MCF 10A (cell line): ENCODE data around the gene SYNDIG1. TPM values are rescaled to one million over a fixed set of nuclear protein-coding genes. Genes with fewer than 3 reads are reported as not detected.

ENCODE experiments used
- BruUV-seq: library from RNA; stranded (reverse); fragments of 400-500 nt; replicated peaks from 2 replicates; lab custom pipeline; 2021; lab: Mats Ljungman, UMichigan
- CTCF ChIA-PET: fragments of 300-600 bp; sonication (Branson Sonifier 250); formaldehyde crosslinking; extraction: SDS; loops from one replicate; lab custom pipeline; 2021; ENCODE audit warnings: antibody characterized with exemption, inconsistent platforms; lab: Yijun Ruan, JAX
- POLR2A ChIA-PET: fragments of 300-600, 350-650 bp; sonication (Branson Sonifier 250); formaldehyde crosslinking; extraction: SDS; loops from one replicate; lab custom pipeline; 2020; ENCODE audit warnings: antibody characterized with exemption, inconsistent platforms; lab: Yijun Ruan, JAX
- DNase-seq: peaks from one replicate; pipeline ENCODE4 v3.0.0-alpha.2; 2018; ENCODE audit not compliant: unreplicated experiment
- H3K27ac Mint-ChIP-seq: one replicate; pipeline ENCODE4 v1.8.0; 2022; ENCODE audit warnings: mild to moderate bottlenecking, low read depth, mixed read lengths; ENCODE audit not compliant: unreplicated experiment
- H3K27me3 Mint-ChIP-seq: one replicate; pipeline ENCODE4 v1.8.0; 2022; ENCODE audit warnings: mixed read lengths; ENCODE audit not compliant: insufficient read depth, unreplicated experiment
- H3K36me3 Mint-ChIP-seq: one replicate; pipeline ENCODE4 v1.8.0; 2022; ENCODE audit warnings: mild to moderate bottlenecking, moderate library complexity, mixed read lengths; ENCODE audit not compliant: insufficient read depth, unreplicated experiment
- H3K4me1 Mint-ChIP-seq: one replicate; pipeline ENCODE4 v1.8.0; 2022; ENCODE audit warnings: mixed read lengths; ENCODE audit not compliant: insufficient read depth, unreplicated experiment
- H3K4me3 Mint-ChIP-seq: one replicate; pipeline ENCODE4 v1.8.0; 2022; ENCODE audit warnings: mild to moderate bottlenecking, moderate library complexity, mixed read lengths; ENCODE audit not compliant: unreplicated experiment
- H3K9me3 Mint-ChIP-seq: one replicate; pipeline ENCODE4 v1.8.0; 2022; ENCODE audit warnings: mixed read lengths; ENCODE audit not compliant: unreplicated experiment
- intact Hi-C: fragments of 100-400 bp; cut with micrococcal nuclease; formaldehyde crosslinking; loops from 2 replicates; pipeline ENCODE4 v1.14.1; 2022
- total RNA-seq: library from RNA; stranded (reverse); gene quantifications from 2 replicates; pipeline ENCODE4 v1.2.3, GENCODE V29; 2022
- TF ChIP-seq, protein P1 (sequence below): fragments of 200-600 bp; IDR thresholded peaks from one replicate; pipeline ENCODE4 v1.8.0; 2022; ENCODE audit warnings: antibody characterized with exemption, mild to moderate bottlenecking; ENCODE audit not compliant: unreplicated experiment

SYNDIG1 gene
- total RNA-seq, 1 experiment from 2014 or later: not detected

DNA sequence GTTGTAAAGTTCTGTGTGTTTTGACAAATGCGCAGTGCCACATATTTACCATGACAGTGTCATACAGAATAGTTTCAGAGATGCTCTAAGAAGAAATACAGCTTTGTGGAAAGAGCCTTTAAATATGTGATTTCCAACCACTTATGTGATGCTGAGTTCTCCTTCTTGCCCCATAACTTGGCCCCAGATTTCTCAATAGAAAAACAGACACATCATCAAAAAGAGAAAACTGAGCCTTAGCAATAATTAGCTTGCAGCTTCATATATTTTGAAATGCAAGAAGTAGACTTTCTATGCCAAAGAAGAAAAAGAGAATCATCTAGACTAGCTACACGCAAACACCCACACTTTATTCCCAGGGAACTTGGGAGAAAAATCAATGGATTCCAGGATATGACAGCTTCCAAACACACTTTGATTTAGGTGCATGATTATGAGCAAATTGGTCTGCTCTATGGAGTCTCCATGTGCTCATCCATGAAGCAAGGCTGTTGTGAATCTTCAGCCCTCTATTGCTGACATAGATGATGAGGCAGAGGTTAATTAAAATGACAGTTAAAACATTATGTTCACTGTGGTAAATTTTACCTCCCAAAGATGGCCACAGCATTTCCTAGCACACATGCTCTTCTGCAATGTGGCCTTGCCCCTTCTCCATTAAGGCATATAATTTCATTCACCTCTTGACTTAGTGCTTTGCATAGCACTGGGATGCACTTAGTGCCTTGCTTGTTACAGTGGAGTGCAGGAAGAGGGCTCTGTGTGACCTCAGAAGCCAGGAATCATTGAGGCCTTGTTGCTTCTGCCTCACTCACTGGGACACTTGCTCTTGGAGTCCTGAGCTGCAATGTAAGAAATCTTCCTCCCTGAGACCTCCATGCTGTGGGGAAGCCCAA, 174.6 kb downstream of the SYNDIG1 start:
- TF ChIP-seq, protein P1, sequence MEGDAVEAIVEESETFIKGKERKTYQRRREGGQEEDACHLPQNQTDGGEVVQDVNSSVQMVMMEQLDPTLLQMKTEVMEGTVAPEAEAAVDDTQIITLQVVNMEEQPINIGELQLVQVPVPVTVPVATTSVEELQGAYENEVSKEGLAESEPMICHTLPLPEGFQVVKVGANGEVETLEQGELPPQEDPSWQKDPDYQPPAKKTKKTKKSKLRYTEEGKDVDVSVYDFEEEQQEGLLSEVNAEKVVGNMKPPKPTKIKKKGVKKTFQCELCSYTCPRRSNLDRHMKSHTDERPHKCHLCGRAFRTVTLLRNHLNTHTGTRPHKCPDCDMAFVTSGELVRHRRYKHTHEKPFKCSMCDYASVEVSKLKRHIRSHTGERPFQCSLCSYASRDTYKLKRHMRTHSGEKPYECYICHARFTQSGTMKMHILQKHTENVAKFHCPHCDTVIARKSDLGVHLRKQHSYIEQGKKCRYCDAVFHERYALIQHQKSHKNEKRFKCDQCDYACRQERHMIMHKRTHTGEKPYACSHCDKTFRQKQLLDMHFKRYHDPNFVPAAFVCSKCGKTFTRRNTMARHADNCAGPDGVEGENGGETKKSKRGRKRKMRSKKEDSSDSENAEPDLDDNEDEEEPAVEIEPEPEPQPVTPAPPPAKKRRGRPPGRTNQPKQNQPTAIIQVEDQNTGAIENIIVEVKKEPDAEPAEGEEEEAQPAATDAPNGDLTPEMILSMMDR: no peak
- Mint-ChIP-seq H3K27ac (no peak overlapping the region), H3K9me3 (peaks cover 35% of the 10 kb centered on the region), H3K4me3 (no peak overlapping the region), H3K27me3 (no peaks in the 10 kb centered on the region), H3K36me3 (no peaks in the 10 kb centered on the region), H3K4me1 (no peaks in the 10 kb centered on the region)
- BruUV-seq: no TSS peak
- CTCF ChIA-PET: no interaction called here
- POLR2A ChIA-PET: no interaction called here
- DNase-seq: no peak
- intact Hi-C loops: no loop called here

DNA sequence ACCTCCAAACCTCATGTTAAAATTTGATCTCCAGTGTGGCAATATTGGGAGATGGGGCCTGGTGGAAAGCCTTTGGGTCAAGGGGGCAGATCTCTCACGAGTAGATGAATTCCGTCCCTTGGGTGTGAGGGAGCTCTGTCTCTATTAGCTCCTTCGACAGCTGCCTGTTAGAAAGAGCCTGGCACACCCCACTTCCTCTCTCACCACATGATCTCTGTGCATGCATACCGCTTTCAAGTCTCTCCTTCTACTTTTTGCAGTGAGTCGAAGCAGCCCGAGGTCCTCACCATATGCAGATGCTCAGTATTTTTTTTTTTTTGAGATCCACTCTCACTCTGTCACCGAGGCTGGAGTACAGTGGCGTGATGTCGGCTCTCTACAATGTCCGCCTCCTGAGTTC, 176.9 kb downstream of the SYNDIG1 start:
- CTCF ChIA-PET: interaction anchor here (0.6 to 0.8 kb wide), 2 partner anchors 105 to 217 kb away, joined by 3 read pairs; no protein-coding TSS in a partner anchor

DNA sequence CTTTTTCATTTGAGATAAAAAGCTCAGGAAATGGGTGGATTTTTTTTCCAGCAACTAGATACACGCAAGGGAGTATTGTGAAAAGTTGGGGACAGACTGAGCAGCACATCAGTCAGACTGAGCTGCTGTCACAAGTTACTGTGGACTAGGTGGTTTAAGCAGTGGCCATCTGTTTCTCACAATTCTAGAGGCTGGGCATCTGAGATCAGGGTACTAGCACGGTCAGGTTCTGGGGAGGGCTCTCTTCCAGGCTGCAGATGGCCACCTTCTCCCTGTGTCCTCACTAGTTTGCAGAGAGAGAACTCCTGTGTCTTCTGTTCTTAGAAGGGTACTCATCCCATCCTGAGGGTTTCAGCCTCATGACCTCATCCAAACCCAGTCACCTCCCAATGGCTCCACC, 178.3 kb downstream of the SYNDIG1 start:
- intact Hi-C loops: no loop called here
- H3K4me3 Mint-ChIP-seq: no peak overlapping the region
- H3K4me1 Mint-ChIP-seq: no peaks in the 10 kb centered on the region
- H3K27ac Mint-ChIP-seq: no peak overlapping the region
- no peaks in the 10 kb centered on the region for H3K27me3 Mint-ChIP-seq
- no peaks in the 10 kb centered on the region for H3K36me3 Mint-ChIP-seq
- POLR2A ChIA-PET: no interaction called here
- TF ChIP-seq, protein P1: no peak
- H3K9me3 Mint-ChIP-seq: peaks cover 15% of the 10 kb centered on the region
- no peak for DNase-seq
- CTCF ChIA-PET: interaction anchor here (0.6 kb wide), 1 partner anchor 79 kb away, joined by 3 read pairs; no protein-coding TSS in a partner anchor
- no TSS peak for BruUV-seq

More for the DNA sequence above, 176.9 kb downstream of the SYNDIG1 start:
- Mint-ChIP-seq H3K4me1 (no peaks in the 10 kb centered on the region), H3K27ac (no peak overlapping the region), H3K36me3 (no peaks in the 10 kb centered on the region), H3K4me3 (no peak overlapping the region), H3K9me3 (peaks cover 20% of the 10 kb centered on the region), H3K27me3 (no peaks in the 10 kb centered on the region)
- BruUV-seq: no TSS peak
- TF ChIP-seq, protein P1: no peak
- intact Hi-C loops: no loop called here
- no peak for DNase-seq
- POLR2A ChIA-PET: no interaction called here

DNA sequence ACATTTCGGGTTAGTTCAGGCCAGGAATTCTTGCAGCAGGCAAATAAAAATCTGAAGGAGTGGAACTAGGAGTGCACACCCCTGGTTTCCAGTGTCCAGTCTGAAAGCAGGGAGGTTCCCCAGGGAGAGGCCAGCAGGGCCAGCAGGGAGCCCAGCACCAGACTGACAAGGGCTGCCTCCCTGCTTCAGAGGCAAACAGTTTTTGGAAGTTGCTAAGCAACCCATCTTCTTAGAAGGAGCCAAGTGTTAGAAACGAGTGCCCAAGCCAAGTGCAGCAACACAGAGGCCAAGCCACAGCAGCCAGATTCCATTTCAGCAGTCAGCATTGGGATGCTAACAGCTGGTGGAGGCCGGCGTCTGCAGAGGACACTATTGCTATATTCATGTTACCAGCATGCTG, 179.1 kb downstream of the SYNDIG1 start:
- DNase-seq: no peak
- no peak overlapping the region for H3K4me3 Mint-ChIP-seq
- H3K27me3 Mint-ChIP-seq: no peaks in the 10 kb centered on the region
- H3K27ac Mint-ChIP-seq: no peak overlapping the region
- no TSS peak for BruUV-seq
- POLR2A ChIA-PET: no interaction called here
- no peaks in the 10 kb centered on the region for H3K4me1 Mint-ChIP-seq
- CTCF ChIA-PET: interaction anchor here (0.7 kb wide), 1 partner anchor 1544 kb away, joined by 3 read pairs; no protein-coding TSS in a partner anchor
- intact Hi-C loops: no loop called here
- no peaks in the 10 kb centered on the region for H3K36me3 Mint-ChIP-seq
- H3K9me3 Mint-ChIP-seq: peaks cover 8% of the 10 kb centered on the region
- TF ChIP-seq, protein P1: no peak
